GM21723 (cell line): ENCODE data around the gene LRRC57.

Experiments
- ATAC-seq: cut with Tn5 transposase; IDR thresholded peaks from one replicate; pipeline ENCODE4 v1.9.1; 2021; ENCODE audit warnings: mild to moderate bottlenecking, moderate library complexity; ENCODE audit not compliant: unreplicated experiment

Gene LRRC57

GRCh38 chr15:42493679-42494078 lies 54.9 kb downstream of the LRRC57 start:
- no peak for ATAC-seq

GRCh38 chr15:42491539-42492225 lies 56.9 kb downstream of the LRRC57 start:
- ATAC-seq, result no peak

GRCh38 chr15:42490671-42491538 lies 57.7 kb downstream of the LRRC57 start, which contains the start of gene ZNF106:
ZNF106 (minus strand) TSS chr15:42491141; CDS start chr15:42472289, 18,852 bp downstream.
- peak; percentile 46 for ATAC-seq

- ATAC-seq, result no peak
Measured at GRCh38 chr15:42490291-42490670, 58.3 kb downstream of the LRRC57 start.
